ENCODE measurements around the gene CNR1. TPM values are rescaled to one million over a fixed set of nuclear protein-coding genes. Genes with fewer than 3 reads are reported as not detected.

The CNR1 gene
- total and polyA plus RNA-seq, 12 donors, result 0.19 to 1.3 (median 0.46) TPM

GRCh38 chr6:88166493-88167351, 575 bp upstream of the CNR1 start:
- ATAC-seq (peak in 5 of 8 donors; percentile 14 to 44 (median 31)), DNase-seq (peak in 1 of 2 donors; percentile 14)
- peak overlapping the region in 1 of 10 donors; percentile 22 for H3K27ac ChIP-seq
- H3K36me3 ChIP-seq, result no peaks in the 10 kb centered on the region
- peaks cover 30 to 82% (median 72%) of the 10 kb centered on the region in 7 donors for H3K27me3 ChIP-seq
- no peak for TF ChIP-seq CTCF (IDR thresholded peaks at IDR 0.05)
- intact Hi-C loops (cut with DNase I), result no loop called here
- peak overlapping the region; percentile 25 to 61 (median 52) for H3K4me3 ChIP-seq
- no peaks in the 10 kb centered on the region for H3K9me3 ChIP-seq
- peaks cover 2 to 20% (median 14%) of the 10 kb centered on the region in 9 donors for H3K4me1 ChIP-seq
- 1% methylated on average over 73 to 103 of the region's 103 CpGs for WGBS, 2 donors

GRCh38 chr6:88165087-88165843, 882 bp downstream of the CNR1 start:
- peaks cover 30 to 93% (median 86%) of the 10 kb centered on the region in 7 donors for H3K27me3 ChIP-seq
- 8 to 10% methylated on average over 18 of the region's 18 CpGs for WGBS, 2 donors
- intact Hi-C loops (cut with DNase I), result no loop called here
- H3K9me3 ChIP-seq, result no peaks in the 10 kb centered on the region
- DNase-seq, result no peak
- no peak overlapping the region for H3K27ac ChIP-seq
- H3K4me3 ChIP-seq, result peak overlapping the region; percentile 18 to 61 (median 52)
- no peaks in the 10 kb centered on the region for H3K36me3 ChIP-seq
- H3K4me1 ChIP-seq, result peaks cover 2 to 20% (median 14%) of the 10 kb centered on the region in 9 donors
- TF ChIP-seq CTCF (IDR thresholded peaks at IDR 0.05), result no peak
- ATAC-seq, result peak in 2 of 8 donors; percentile 14 to 19

GRCh38 chr6:88164061-88164460, 2.1 kb downstream of the CNR1 start:
- no peak overlapping the region for H3K27ac ChIP-seq
- peaks cover 2 to 20% (median 14%) of the 10 kb centered on the region in 9 donors for H3K4me1 ChIP-seq
- H3K4me3 ChIP-seq, result no peak overlapping the region
- ATAC-seq (no peak), DNase-seq (no peak)
- intact Hi-C loops (cut with DNase I), result no loop called here
- WGBS, 2 donors, result 71% methylated on average over 4 of the region's 4 CpGs
- no peak for TF ChIP-seq CTCF (IDR thresholded peaks at IDR 0.05)
- H3K9me3 ChIP-seq, result no peaks in the 10 kb centered on the region
- peaks cover 30 to 91% (median 84%) of the 10 kb centered on the region in 7 donors for H3K27me3 ChIP-seq
- H3K36me3 ChIP-seq, result no peaks in the 10 kb centered on the region

- Histone ChIP-seq H3K4me3 (no peak overlapping the region), H3K27me3 (peaks cover 30 to 87% (median 81%) of the 10 kb centered on the region in 7 donors), H3K4me1 (peaks cover 2 to 20% (median 14%) of the 10 kb centered on the region in 9 donors), H3K9me3 (no peaks in the 10 kb centered on the region), H3K27ac (no peak overlapping the region), H3K36me3 (no peaks in the 10 kb centered on the region)
- no peak for DNase-seq
- intact Hi-C loops (cut with DNase I), result no loop called here
- no peak for ATAC-seq
- TF ChIP-seq CTCF (IDR thresholded peaks at IDR 0.05), result no peak
- WGBS, 2 donors, result 59 to 76% methylated on average over 1 of the region's 1 CpG
Measured at GRCh38 chr6:88163616-88164015, 2.5 kb downstream of the CNR1 start.

All from heart right ventricle (tissue), 16 donors.